Thyroid gland (tissue), 4 donors: ENCODE data around the gene YIPF1. TPM values are rescaled to one million over a fixed set of nuclear protein-coding genes. Genes with fewer than 3 reads are reported as not detected.

Experiments
- DNase-seq, 2 donors: peaks; one replicate each; pipeline ENCODE4 v3.0.0-alpha.2; 2019
- H3K27ac ChIP-seq, 3 donors: fragments of 200-600 bp; sonication (generic); 1 replicate in 2 of 3; 2 replicates in 1 of 3; pipeline ENCODE4 v1.5.1; 2016 to 2019; ENCODE audit warnings: mild to moderate bottlenecking in 1 of 3, moderate library complexity in 1 of 3
- H3K27me3 ChIP-seq: fragments of 200-600 bp; sonication (generic); one replicate; pipeline ENCODE4 v1.5.1; 2019
- H3K36me3 ChIP-seq, 2 donors: fragments of 200-600 bp; sonication (generic); one replicate each; pipeline ENCODE4 v1.5.1; 2016 to 2019
- H3K4me1 ChIP-seq, 2 donors: fragments of 200-600 bp; sonication (generic); one replicate each; pipeline ENCODE4 v1.5.1; 2017 to 2019
- H3K4me3 ChIP-seq, 3 donors: fragments of 200-600 bp; sonication (generic); replicated peaks in 1 of 3; 1 replicate in 2 of 3; 2 replicates in 1 of 3; pipeline ENCODE4 v1.5.1; 2016; ENCODE audit warnings: mild to moderate bottlenecking in 1 of 3
- H3K9me3 ChIP-seq: fragments of 200-600 bp; sonication (generic); one replicate; pipeline ENCODE4 v1.5.1; 2017
- POLR2A ChIP-seq, 2 donors: fragments of 450-650 bp; IDR thresholded peaks; one replicate each; pipeline ENCODE4 v1.6.1; 2017; ENCODE audit warnings: antibody characterized with exemption in 2 of 2, mild to moderate bottlenecking in 2 of 2, moderate library complexity in 1 of 2
- WGBS, 2 donors: methylation state at CpG; one replicate each; pipeline ENCODE4 v1.1.5; 2017; 5-methylcytosine and 5-hydroxymethylcytosine counted together
- intact Hi-C: fragments of 100-400 bp; cut with DNase I; formaldehyde crosslinking; loops from one replicate; pipeline ENCODE4 v1.15.1; 2023
- total RNA-seq, 4 donors: library from RNA; depleted of rRNA; stranded (reverse); fragments of >200 nt; gene quantifications; one replicate each; pipeline ENCODE4 v1.2.3, GENCODE V29; 2016
- TF ChIP-seq, protein P1 (sequence below), 6 experiments: fragments of 200-600 bp in 3 of 6; fragments of 450-650 bp in 3 of 6; sonication (generic) in 3 of 6; IDR thresholded peaks; one replicate each; pipeline ENCODE4 v1.5.1; 2016 to 2019; ENCODE audit warnings: antibody characterized with exemption in 6 of 6, mild to moderate bottlenecking in 2 of 6, inconsistent platforms in 1 of 6, moderate library complexity in 1 of 6

YIPF1 gene
- total RNA-seq, 4 donors from 2014 or later = 41.5 to 66.6 (median 61.5) TPM

GRCh38 chr1:53868565-53868964, 21.0 kb downstream of the YIPF1 start:
- peaks cover 53 to 62% of the 10 kb centered on the region in 2 donors for H3K36me3 ChIP-seq
- H3K4me3 ChIP-seq = no peak overlapping the region
- no peaks in the 10 kb centered on the region for H3K27me3 ChIP-seq
- no peaks in the 10 kb centered on the region for H3K4me1 ChIP-seq
- H3K9me3 ChIP-seq = no peaks in the 10 kb centered on the region
- TF ChIP-seq POLR2A (IDR thresholded peaks at IDR 0.05) = no peak
- TF ChIP-seq, protein P1, sequence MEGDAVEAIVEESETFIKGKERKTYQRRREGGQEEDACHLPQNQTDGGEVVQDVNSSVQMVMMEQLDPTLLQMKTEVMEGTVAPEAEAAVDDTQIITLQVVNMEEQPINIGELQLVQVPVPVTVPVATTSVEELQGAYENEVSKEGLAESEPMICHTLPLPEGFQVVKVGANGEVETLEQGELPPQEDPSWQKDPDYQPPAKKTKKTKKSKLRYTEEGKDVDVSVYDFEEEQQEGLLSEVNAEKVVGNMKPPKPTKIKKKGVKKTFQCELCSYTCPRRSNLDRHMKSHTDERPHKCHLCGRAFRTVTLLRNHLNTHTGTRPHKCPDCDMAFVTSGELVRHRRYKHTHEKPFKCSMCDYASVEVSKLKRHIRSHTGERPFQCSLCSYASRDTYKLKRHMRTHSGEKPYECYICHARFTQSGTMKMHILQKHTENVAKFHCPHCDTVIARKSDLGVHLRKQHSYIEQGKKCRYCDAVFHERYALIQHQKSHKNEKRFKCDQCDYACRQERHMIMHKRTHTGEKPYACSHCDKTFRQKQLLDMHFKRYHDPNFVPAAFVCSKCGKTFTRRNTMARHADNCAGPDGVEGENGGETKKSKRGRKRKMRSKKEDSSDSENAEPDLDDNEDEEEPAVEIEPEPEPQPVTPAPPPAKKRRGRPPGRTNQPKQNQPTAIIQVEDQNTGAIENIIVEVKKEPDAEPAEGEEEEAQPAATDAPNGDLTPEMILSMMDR (IDR thresholded peaks at IDR 0.05) = no peak
- no peak overlapping the region for H3K27ac ChIP-seq
- DNase-seq = no peak
- 92 to 96% methylated on average over 1 of the region's 1 CpG for WGBS, 2 donors
- intact Hi-C loops = no loop called here

DNA sequence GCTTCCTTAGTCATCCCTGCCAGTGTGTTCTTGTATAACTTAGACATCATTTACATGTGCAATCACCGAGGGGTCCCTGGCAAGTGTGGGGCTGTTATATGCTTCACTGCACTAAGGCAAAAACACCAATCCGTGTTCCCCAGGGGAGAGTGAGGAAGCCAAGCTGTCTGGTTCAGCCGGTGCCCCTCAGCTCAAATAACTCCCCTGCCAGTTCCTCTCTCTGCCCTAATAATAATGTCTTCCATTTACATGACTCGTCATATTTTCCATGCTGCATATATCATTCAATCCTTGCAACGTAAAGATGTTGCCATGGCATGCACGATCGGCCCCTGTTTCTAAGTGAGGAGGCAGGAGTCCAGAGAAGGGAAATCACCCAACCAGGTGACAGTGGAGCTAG, 27.1 kb downstream of the YIPF1 start:
- TF ChIP-seq POLR2A (IDR thresholded peaks at IDR 0.05) = no peak
- TF ChIP-seq, protein P1 (IDR thresholded peaks at IDR 0.05) = no peak
- H3K4me1 ChIP-seq = no peaks in the 10 kb centered on the region
- intact Hi-C loops = no loop called here

DNA sequence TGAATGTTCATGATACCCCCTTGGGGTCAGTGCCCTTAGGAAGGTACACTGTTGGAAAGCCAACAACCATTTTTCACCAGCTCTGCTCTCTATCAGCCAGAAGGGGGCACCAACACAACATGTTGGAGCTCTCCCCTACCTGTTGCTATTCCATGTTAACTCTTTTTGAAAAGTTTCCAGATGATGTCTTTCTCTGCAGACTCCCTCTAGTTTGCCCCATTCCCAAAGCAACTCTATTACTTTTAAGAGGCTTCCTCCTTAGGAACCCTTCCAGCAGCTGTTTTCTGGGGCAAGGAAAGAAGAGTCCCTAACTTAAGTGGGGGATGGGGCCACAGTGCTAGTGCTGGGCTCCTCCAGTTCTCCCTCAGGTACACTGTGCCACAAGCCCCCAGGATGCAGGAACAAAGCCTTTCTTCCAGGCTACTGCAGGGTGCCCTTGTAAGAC, 28.6 kb downstream of the YIPF1 start:
- H3K9me3 ChIP-seq = no peaks in the 10 kb centered on the region
- no peak overlapping the region for H3K4me3 ChIP-seq
- peaks cover 41 to 48% of the 10 kb centered on the region in 2 donors for H3K36me3 ChIP-seq
- no peaks in the 10 kb centered on the region for H3K4me1 ChIP-seq
- H3K27me3 ChIP-seq = no peaks in the 10 kb centered on the region
- intact Hi-C loops = no loop called here
- peak; percentile 30 to 52 for DNase-seq
- no peak overlapping the region for H3K27ac ChIP-seq
- TF ChIP-seq, protein P1 (IDR thresholded peaks at IDR 0.05) = peak; percentile 45 to 78 (median 61)
- no peak for TF ChIP-seq POLR2A (IDR thresholded peaks at IDR 0.05)

More for the DNA sequence above, 27.1 kb downstream of the YIPF1 start:
- 72 to 74% methylated on average over 7 of the region's 7 CpGs for WGBS, 2 donors
- Histone ChIP-seq H3K27ac (no peak overlapping the region), H3K36me3 (peaks cover 35 to 45% of the 10 kb centered on the region in 2 donors), H3K4me3 (no peak overlapping the region), H3K9me3 (no peaks in the 10 kb centered on the region), H3K27me3 (no peaks in the 10 kb centered on the region)
- DNase-seq = no peak

- H3K9me3 ChIP-seq = no peaks in the 10 kb centered on the region
- H3K27me3 ChIP-seq = no peaks in the 10 kb centered on the region
- intact Hi-C loops = no loop called here
- DNase-seq = no peak
- TF ChIP-seq POLR2A (IDR thresholded peaks at IDR 0.05) = no peak
- TF ChIP-seq, protein P1 (IDR thresholded peaks at IDR 0.05) = no peak
- peaks cover 43 to 45% of the 10 kb centered on the region in 2 donors for H3K36me3 ChIP-seq
- H3K4me1 ChIP-seq = no peaks in the 10 kb centered on the region
- 91 to 94% methylated on average over 9 of the region's 9 CpGs for WGBS, 2 donors
- no peak overlapping the region for H3K4me3 ChIP-seq
- H3K27ac ChIP-seq = no peak overlapping the region
Observed at GRCh38 chr1:53851571-53852285, 37.9 kb downstream of the YIPF1 start.

DNA sequence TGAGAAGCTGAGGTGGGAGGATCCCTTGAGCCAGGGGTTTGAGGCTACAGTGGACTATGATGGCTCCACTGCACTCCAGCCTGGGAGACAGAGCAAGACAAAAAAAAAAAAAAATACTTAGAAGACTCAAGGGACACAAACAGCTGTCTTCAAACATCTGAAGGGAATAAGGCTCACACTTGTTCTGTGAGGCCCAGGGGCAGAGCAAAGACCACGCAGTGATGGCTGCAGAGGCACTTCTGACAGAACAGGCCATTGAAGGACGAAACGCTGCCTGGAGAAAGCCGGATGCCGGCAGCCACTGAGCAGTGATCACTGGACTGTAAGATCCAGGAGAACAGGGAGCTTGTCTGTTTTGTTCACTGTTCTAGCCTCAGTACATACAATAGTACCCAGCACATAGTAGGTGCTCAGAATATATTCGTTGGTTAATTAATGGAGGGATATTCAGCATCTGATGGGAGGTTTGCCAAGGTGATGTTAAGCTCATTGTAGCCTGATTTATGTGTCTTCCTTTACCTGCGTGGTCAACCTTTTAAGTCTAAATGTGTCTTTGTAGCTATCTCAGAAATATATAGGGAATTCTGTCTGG, 39.4 kb downstream of the YIPF1 start:
- 74 to 76% methylated on average over 7 of the region's 7 CpGs for WGBS, 2 donors
- Histone ChIP-seq H3K36me3 (peaks cover 28 to 29% of the 10 kb centered on the region in 2 donors), H3K4me1 (no peaks in the 10 kb centered on the region), H3K4me3 (no peak overlapping the region), H3K9me3 (no peaks in the 10 kb centered on the region), H3K27ac (no peak overlapping the region), H3K27me3 (no peaks in the 10 kb centered on the region)
- intact Hi-C loops = no loop called here
- TF ChIP-seq, protein P1 (IDR thresholded peaks at IDR 0.05) = no peak
- TF ChIP-seq POLR2A (IDR thresholded peaks at IDR 0.05) = no peak
- no peak for DNase-seq
